B cell (primary cell): ENCODE results near the gene NCCRP1.

ENCODE experiments used
- EZH2 ChIP-seq: IDR thresholded peaks from 2 replicates; pipeline ENCODE4 v1.6.1; 2012; ENCODE audit warnings: borderline replicate concordance, low read depth, mild to moderate bottlenecking, moderate library complexity, low read length; ENCODE audit not compliant: insufficient read depth, poor library complexity, severe bottlenecking
- TF ChIP-seq, protein P1 (sequence below): fragments of 200-600 bp; IDR thresholded peaks from one replicate; pipeline ENCODE4 v1.8.0; 2022; ENCODE audit warnings: antibody characterized with exemption, mild to moderate bottlenecking

DNA sequence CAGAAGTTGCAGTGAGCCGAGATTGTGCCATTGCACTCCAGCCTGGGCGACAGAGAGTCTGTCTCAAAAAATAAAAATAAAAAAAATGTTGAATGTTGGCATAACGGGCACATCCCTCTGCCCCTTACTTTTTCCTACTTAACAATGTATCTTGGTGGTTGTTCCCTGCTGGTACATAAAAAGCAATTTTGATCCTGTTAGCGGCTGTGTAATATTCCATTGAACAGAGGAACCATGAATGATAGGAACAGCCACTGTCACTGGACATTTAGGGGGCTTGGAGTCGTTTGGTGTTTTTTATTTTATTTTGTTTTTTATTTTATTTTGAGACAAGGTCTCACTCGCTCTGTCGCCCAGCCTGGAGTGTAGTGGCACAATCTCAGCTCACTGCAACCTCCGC lies 10.4 kb upstream of the NCCRP1 start:
- TF ChIP-seq, protein P1, sequence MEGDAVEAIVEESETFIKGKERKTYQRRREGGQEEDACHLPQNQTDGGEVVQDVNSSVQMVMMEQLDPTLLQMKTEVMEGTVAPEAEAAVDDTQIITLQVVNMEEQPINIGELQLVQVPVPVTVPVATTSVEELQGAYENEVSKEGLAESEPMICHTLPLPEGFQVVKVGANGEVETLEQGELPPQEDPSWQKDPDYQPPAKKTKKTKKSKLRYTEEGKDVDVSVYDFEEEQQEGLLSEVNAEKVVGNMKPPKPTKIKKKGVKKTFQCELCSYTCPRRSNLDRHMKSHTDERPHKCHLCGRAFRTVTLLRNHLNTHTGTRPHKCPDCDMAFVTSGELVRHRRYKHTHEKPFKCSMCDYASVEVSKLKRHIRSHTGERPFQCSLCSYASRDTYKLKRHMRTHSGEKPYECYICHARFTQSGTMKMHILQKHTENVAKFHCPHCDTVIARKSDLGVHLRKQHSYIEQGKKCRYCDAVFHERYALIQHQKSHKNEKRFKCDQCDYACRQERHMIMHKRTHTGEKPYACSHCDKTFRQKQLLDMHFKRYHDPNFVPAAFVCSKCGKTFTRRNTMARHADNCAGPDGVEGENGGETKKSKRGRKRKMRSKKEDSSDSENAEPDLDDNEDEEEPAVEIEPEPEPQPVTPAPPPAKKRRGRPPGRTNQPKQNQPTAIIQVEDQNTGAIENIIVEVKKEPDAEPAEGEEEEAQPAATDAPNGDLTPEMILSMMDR = no peak
- TF ChIP-seq EZH2 = no peak
